Lower leg skin (tissue), 3 donors: ENCODE measurements around the gene NFATC2.

ENCODE experiments used
- POLR2A ChIP-seq, 2 donors: fragments of 450-650 bp; IDR thresholded peaks; one replicate each; pipeline ENCODE4 v1.6.1; 2016 to 2017; ENCODE audit warnings: antibody characterized with exemption in 2 of 2, mild to moderate bottlenecking in 1 of 2, moderate library complexity in 1 of 2
- TF ChIP-seq, protein P1 (sequence below), 3 donors: fragments of 450-650 bp; IDR thresholded peaks; one replicate each; pipeline ENCODE4 v1.5.1; 2016; ENCODE audit warnings: antibody characterized with exemption in 3 of 3, mild to moderate bottlenecking in 3 of 3, moderate library complexity in 2 of 3

DNA sequence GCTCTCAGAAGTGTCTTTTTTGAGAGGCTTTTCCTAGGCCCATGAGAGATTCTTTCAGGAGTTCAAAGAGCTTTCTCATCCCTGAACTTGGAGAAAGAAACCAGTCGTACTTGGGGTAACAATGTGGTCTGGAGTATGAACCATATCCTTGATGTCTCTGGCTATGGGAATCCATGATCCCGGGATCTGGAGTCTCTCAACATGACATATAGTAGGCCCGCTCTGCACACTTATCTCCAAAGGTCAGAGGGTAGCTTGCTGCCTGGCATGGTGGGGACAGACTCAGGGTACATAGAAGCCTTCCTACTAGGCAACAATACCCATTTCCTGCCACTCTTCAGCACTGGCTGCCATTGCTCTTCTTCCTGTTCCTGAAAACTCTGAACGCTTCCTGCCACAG lies 42.2 kb upstream of the NFATC2 start:
- TF ChIP-seq, protein P1, sequence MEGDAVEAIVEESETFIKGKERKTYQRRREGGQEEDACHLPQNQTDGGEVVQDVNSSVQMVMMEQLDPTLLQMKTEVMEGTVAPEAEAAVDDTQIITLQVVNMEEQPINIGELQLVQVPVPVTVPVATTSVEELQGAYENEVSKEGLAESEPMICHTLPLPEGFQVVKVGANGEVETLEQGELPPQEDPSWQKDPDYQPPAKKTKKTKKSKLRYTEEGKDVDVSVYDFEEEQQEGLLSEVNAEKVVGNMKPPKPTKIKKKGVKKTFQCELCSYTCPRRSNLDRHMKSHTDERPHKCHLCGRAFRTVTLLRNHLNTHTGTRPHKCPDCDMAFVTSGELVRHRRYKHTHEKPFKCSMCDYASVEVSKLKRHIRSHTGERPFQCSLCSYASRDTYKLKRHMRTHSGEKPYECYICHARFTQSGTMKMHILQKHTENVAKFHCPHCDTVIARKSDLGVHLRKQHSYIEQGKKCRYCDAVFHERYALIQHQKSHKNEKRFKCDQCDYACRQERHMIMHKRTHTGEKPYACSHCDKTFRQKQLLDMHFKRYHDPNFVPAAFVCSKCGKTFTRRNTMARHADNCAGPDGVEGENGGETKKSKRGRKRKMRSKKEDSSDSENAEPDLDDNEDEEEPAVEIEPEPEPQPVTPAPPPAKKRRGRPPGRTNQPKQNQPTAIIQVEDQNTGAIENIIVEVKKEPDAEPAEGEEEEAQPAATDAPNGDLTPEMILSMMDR (IDR thresholded peaks at IDR 0.05): no peak
- TF ChIP-seq POLR2A (IDR thresholded peaks at IDR 0.05): no peak
